Astrocyte (in vitro differentiated cells and primary cell): ENCODE results near the gene ASCC3. TPM values are rescaled to one million over a fixed set of nuclear protein-coding genes. Genes with fewer than 3 reads are reported as not detected.

Experiments
- DNase-seq: peaks from one replicate; pipeline ENCODE4 v3.0.0-alpha.2; 2010; ENCODE audit warnings: low read depth
- FAIRE-seq: peaks from 2 replicates; lab custom pipeline; 2011; peaks lifted over from hg19 to GRCh38; lab: Jason Lieb, UNC
- H2AFZ ChIP-seq: 2 replicates; pipeline ENCODE4 v1.6.0; 2012; ENCODE audit warnings: low read depth, low read length, inconsistent platforms
- H3K27ac ChIP-seq: 2 replicates; pipeline ENCODE4 v1.5.1; 2011; ENCODE audit warnings: low read depth, low read length, inconsistent platforms
- H3K27me3 ChIP-seq: 2 replicates; pipeline ENCODE4 v1.6.0; 2011; ENCODE audit warnings: low read length, inconsistent platforms; ENCODE audit not compliant: insufficient read depth
- H3K36me3 ChIP-seq: 2 replicates; pipeline ENCODE4 v1.5.1; 2011; ENCODE audit warnings: low read length, inconsistent platforms; ENCODE audit not compliant: insufficient read depth
- H3K4me1 ChIP-seq: 2 replicates; pipeline ENCODE4 v1.5.1; 2011; ENCODE audit warnings: low read length, inconsistent platforms; ENCODE audit not compliant: insufficient read depth
- H3K4me2 ChIP-seq: 2 replicates; pipeline ENCODE4 v1.6.0; 2012; ENCODE audit warnings: low read length, inconsistent platforms
- H3K4me3 ChIP-seq: 2 replicates; pipeline ENCODE4 v1.5.1; 2011; ENCODE audit warnings: low read depth, mild to moderate bottlenecking, low read length, inconsistent platforms; ENCODE audit not compliant: insufficient read depth
- H3K79me2 ChIP-seq: 2 replicates; pipeline ENCODE4 v1.6.0; 2012; ENCODE audit warnings: mild to moderate bottlenecking, low read length, inconsistent platforms; ENCODE audit not compliant: insufficient read depth
- H3K9ac ChIP-seq: 2 replicates; pipeline ENCODE4 v1.6.0; 2012; ENCODE audit warnings: mild to moderate bottlenecking, low read length, inconsistent platforms
- H3K9me3 ChIP-seq: 2 replicates; pipeline ENCODE4 v1.5.1; 2012; ENCODE audit warnings: low read depth, mild to moderate bottlenecking, low read length, inconsistent platforms; ENCODE audit not compliant: insufficient read depth
- H4K20me1 ChIP-seq: 2 replicates; pipeline ENCODE4 v1.6.0; 2012; ENCODE audit warnings: low read length, inconsistent platforms; ENCODE audit not compliant: insufficient read depth
- H3K27ac Mint-ChIP-seq: one replicate; pipeline ENCODE4 v1.8.0; 2021; ENCODE audit warnings: mild to moderate bottlenecking, mixed read lengths; ENCODE audit not compliant: unreplicated experiment
- H3K27me3 Mint-ChIP-seq: one replicate; pipeline ENCODE4 v1.8.0; 2021; ENCODE audit warnings: low read depth, mixed read lengths; ENCODE audit not compliant: unreplicated experiment
- H3K36me3 Mint-ChIP-seq: one replicate; pipeline ENCODE4 v1.8.0; 2021; ENCODE audit warnings: low read depth, mixed read lengths; ENCODE audit not compliant: unreplicated experiment
- H3K4me1 Mint-ChIP-seq: one replicate; pipeline ENCODE4 v1.8.0; 2021; ENCODE audit warnings: low read depth, mixed read lengths; ENCODE audit not compliant: unreplicated experiment
- H3K4me3 Mint-ChIP-seq: one replicate; pipeline ENCODE4 v1.8.0; 2021; ENCODE audit warnings: mild to moderate bottlenecking, moderate library complexity, mixed read lengths; ENCODE audit not compliant: unreplicated experiment
- H3K9me3 Mint-ChIP-seq: one replicate; pipeline ENCODE4 v1.8.0; 2021; ENCODE audit warnings: mild to moderate bottlenecking, mixed read lengths; ENCODE audit not compliant: unreplicated experiment
- CTCF ChIP-seq: IDR thresholded peaks from 2 replicates; pipeline ENCODE4 v1.5.1; 2011; ENCODE audit warnings: low read depth, mild to moderate bottlenecking, inconsistent platforms, low read length, moderate library complexity; ENCODE audit not compliant: insufficient read depth
- EZH2 ChIP-seq: IDR thresholded peaks from 2 replicates; pipeline ENCODE4 v1.6.1; 2012; ENCODE audit warnings: mild to moderate bottlenecking, low read length, inconsistent platforms; ENCODE audit not compliant: insufficient read depth
- total RNA-seq: library from RNA; stranded (reverse); gene quantifications from 2 replicates; pipeline ENCODE4 v1.2.1, GENCODE V29; 2021

ASCC3 gene
- total RNA-seq, 1 donor from 2014 or later = 138 TPM

GRCh38 chr6:100893743-100894142, 12.6 kb upstream of the ASCC3 start:
- no peak for FAIRE-seq
- H3K4me3 Mint-ChIP-seq = no peak overlapping the region
- Histone ChIP-seq H3K4me1 (no peaks in the 10 kb centered on the region), H3K79me2 (no peaks in the 10 kb centered on the region), H3K9me3 (no peaks in the 10 kb centered on the region), H3K9ac (no peak overlapping the region), H4K20me1 (no peaks in the 10 kb centered on the region), H2AFZ (no peak overlapping the region), H3K27ac (no peak overlapping the region), H3K36me3 (no peaks in the 10 kb centered on the region), H3K4me3 (no peak overlapping the region), H3K27me3 (no peaks in the 10 kb centered on the region), H3K4me2 (no peak overlapping the region)
- no peaks in the 10 kb centered on the region for H3K4me1 Mint-ChIP-seq
- no peak overlapping the region for H3K27ac Mint-ChIP-seq
- no peak for DNase-seq
- H3K27me3 Mint-ChIP-seq = no peaks in the 10 kb centered on the region
- no peaks in the 10 kb centered on the region for H3K36me3 Mint-ChIP-seq
- H3K9me3 Mint-ChIP-seq = peaks cover 7% of the 10 kb centered on the region
- no peak for TF ChIP-seq EZH2
- TF ChIP-seq CTCF = no peak

GRCh38 chr6:100892693-100893092, 11.6 kb upstream of the ASCC3 start:
- Histone ChIP-seq H3K4me2 (no peak overlapping the region), H3K27me3 (no peaks in the 10 kb centered on the region), H3K79me2 (no peaks in the 10 kb centered on the region), H3K36me3 (no peaks in the 10 kb centered on the region), H3K9me3 (no peaks in the 10 kb centered on the region), H3K4me3 (no peak overlapping the region), H3K9ac (no peak overlapping the region), H3K4me1 (no peaks in the 10 kb centered on the region), H3K27ac (no peak overlapping the region), H2AFZ (no peak overlapping the region), H4K20me1 (no peaks in the 10 kb centered on the region)
- no peak for TF ChIP-seq EZH2
- TF ChIP-seq CTCF = no peak
- peaks cover 3% of the 10 kb centered on the region for H3K9me3 Mint-ChIP-seq
- H3K27me3 Mint-ChIP-seq = no peaks in the 10 kb centered on the region
- H3K27ac Mint-ChIP-seq = no peak overlapping the region
- H3K4me3 Mint-ChIP-seq = no peak overlapping the region
- FAIRE-seq (no peak), DNase-seq (no peak)
- no peaks in the 10 kb centered on the region for H3K4me1 Mint-ChIP-seq
- no peaks in the 10 kb centered on the region for H3K36me3 Mint-ChIP-seq

GRCh38 chr6:100892116-100892515, 11.0 kb upstream of the ASCC3 start:
- TF ChIP-seq EZH2 (no peak), CTCF (no peak)
- H3K9me3 ChIP-seq = no peaks in the 10 kb centered on the region
- Mint-ChIP-seq H3K9me3 (no peaks in the 10 kb centered on the region), H3K36me3 (no peaks in the 10 kb centered on the region), H3K4me1 (no peaks in the 10 kb centered on the region), H3K27me3 (no peaks in the 10 kb centered on the region), H3K27ac (no peak overlapping the region), H3K4me3 (no peak overlapping the region)
- H3K4me1 ChIP-seq = no peaks in the 10 kb centered on the region
- no peaks in the 10 kb centered on the region for H4K20me1 ChIP-seq
- no peaks in the 10 kb centered on the region for H3K27me3 ChIP-seq
- H3K79me2 ChIP-seq = no peaks in the 10 kb centered on the region
- H2AFZ ChIP-seq = no peak overlapping the region
- FAIRE-seq = no peak
- no peak overlapping the region for H3K4me3 ChIP-seq
- H3K4me2 ChIP-seq = no peak overlapping the region
- no peak for DNase-seq
- H3K9ac ChIP-seq = no peak overlapping the region
- no peaks in the 10 kb centered on the region for H3K36me3 ChIP-seq
- no peak overlapping the region for H3K27ac ChIP-seq
